Fibroblast of lung (primary cell): ENCODE results near the gene C1orf167. TPM values are rescaled to one million over a fixed set of nuclear protein-coding genes. Genes with fewer than 3 reads are reported as not detected.
A peak's percentile ranks its signal among the peaks of the same experiment; 100 is the strongest.

Source experiments
- DNase-seq, 2 donors: peaks; one replicate each; pipeline versions ENCODE4 v3.0.0 to v3.0.0-alpha.2; 2010; ENCODE audit warnings: low read depth in 2 of 2
- H2AFZ ChIP-seq: 2 replicates; pipeline ENCODE4 v1.5.1; 2012; ENCODE audit warnings: low read length, control low read depth, inconsistent platforms
- H3K27ac ChIP-seq: 2 replicates; pipeline ENCODE4 v1.5.1; 2011; ENCODE audit warnings: low read length, control low read depth; ENCODE audit not compliant: insufficient read depth
- H3K27me3 ChIP-seq: 2 replicates; pipeline ENCODE4 v1.5.1; 2011; ENCODE audit warnings: mild to moderate bottlenecking, low read length; ENCODE audit not compliant: control insufficient read depth, insufficient read depth
- H3K36me3 ChIP-seq: 2 replicates; pipeline ENCODE4 v1.5.1; 2011; ENCODE audit warnings: low read length; ENCODE audit not compliant: control insufficient read depth, insufficient read depth
- H3K4me1 ChIP-seq: 2 replicates; pipeline ENCODE4 v1.5.1; 2011; ENCODE audit warnings: low read length; ENCODE audit not compliant: control insufficient read depth, insufficient read depth; ENCODE audit errors: extremely low read depth
- H3K4me2 ChIP-seq: 2 replicates; pipeline ENCODE4 v1.5.1; 2011; ENCODE audit warnings: low read length, control low read depth; ENCODE audit not compliant: insufficient read depth; ENCODE audit errors: extremely low read depth
- H3K4me3 ChIP-seq, 4 experiments: fragments of 200-600 bp in 1 of 4; sonication (generic) in 1 of 4; replicated peaks in 1 of 4; 2 replicates each; pipeline ENCODE4 v1.5.1; 2011 to 2016; ENCODE audit warnings: low read length in 4 of 4, low read depth in 3 of 4, mild to moderate bottlenecking in 3 of 4, control low read depth in 2 of 4, inconsistent platforms in 1 of 4, mixed read lengths in 1 of 4; ENCODE audit not compliant: insufficient read depth in 1 of 4; ENCODE audit errors: control extremely low read depth in 1 of 4
- H3K79me2 ChIP-seq: 2 replicates; pipeline ENCODE4 v1.5.1; 2012; ENCODE audit warnings: mild to moderate bottlenecking, low read length, inconsistent platforms; ENCODE audit not compliant: control insufficient read depth, insufficient read depth
- H3K9ac ChIP-seq: 2 replicates; pipeline ENCODE4 v1.5.1; 2011; ENCODE audit warnings: mild to moderate bottlenecking, low read length, control low read depth; ENCODE audit not compliant: insufficient read depth
- H3K9me3 ChIP-seq: 2 replicates; pipeline ENCODE4 v1.5.1; 2012; ENCODE audit warnings: low read depth, low read length; ENCODE audit not compliant: control insufficient read depth, insufficient read depth
- H4K20me1 ChIP-seq: 2 replicates; pipeline ENCODE4 v1.5.1; 2011; ENCODE audit warnings: low read length; ENCODE audit not compliant: control insufficient read depth, insufficient read depth; ENCODE audit errors: extremely low read depth
- EZH2 ChIP-seq: IDR thresholded peaks from 2 replicates; pipeline ENCODE4 v1.5.1; 2012; ENCODE audit warnings: low read length, control low read depth, mild to moderate bottlenecking; ENCODE audit errors: missing control alignments
- polyA plus RNA-seq, 2 donors: library from polyadenylated mRNA; depleted of rRNA in 1 of 2; stranded (reverse) in 1 of 2; unstranded in 1 of 2; fragments of >200 nt; gene quantifications; 2 replicates each; pipeline ENCODE4 v1.2.1, GENCODE V29; 2011 to 2012; ENCODE audit warnings: missing spikeins in 1 of 2
- total RNA-seq: library from RNA; depleted of rRNA; stranded (reverse); fragments of >200 nt; gene quantifications from 2 replicates; pipeline ENCODE4 v1.2.1, GENCODE V29; 2014
- TF ChIP-seq, protein P1 (sequence below), 2 donors: IDR thresholded peaks in 1 of 2; conservative IDR thresholded peaks in 1 of 2; 1 replicate in 1 of 2; 2 replicates in 1 of 2; pipeline ENCODE4 v1.5.1; 2011 to 2012; ENCODE audit warnings: low read length in 2 of 2, control low read depth in 1 of 2, inconsistent platforms in 1 of 2, low read depth in 1 of 2, mild to moderate bottlenecking in 1 of 2

C1orf167 gene
- total and polyA plus RNA-seq, 2 donors (not counting 1 experiment from before 2014, with no cell fraction given): 0.39 to 0.99 TPM

- no peak overlapping the region for H3K27ac ChIP-seq
- no peak overlapping the region for H2AFZ ChIP-seq
- DNase-seq: no peak
- no peaks in the 10 kb centered on the region for H3K9me3 ChIP-seq
- H3K79me2 ChIP-seq: no peaks in the 10 kb centered on the region
- no peak overlapping the region for H3K4me3 ChIP-seq
- H3K4me1 ChIP-seq: no peaks in the 10 kb centered on the region
- H4K20me1 ChIP-seq: no peaks in the 10 kb centered on the region
- H3K36me3 ChIP-seq: no peaks in the 10 kb centered on the region
- peaks cover 5% of the 10 kb centered on the region for H3K27me3 ChIP-seq
- TF ChIP-seq, protein P1, sequence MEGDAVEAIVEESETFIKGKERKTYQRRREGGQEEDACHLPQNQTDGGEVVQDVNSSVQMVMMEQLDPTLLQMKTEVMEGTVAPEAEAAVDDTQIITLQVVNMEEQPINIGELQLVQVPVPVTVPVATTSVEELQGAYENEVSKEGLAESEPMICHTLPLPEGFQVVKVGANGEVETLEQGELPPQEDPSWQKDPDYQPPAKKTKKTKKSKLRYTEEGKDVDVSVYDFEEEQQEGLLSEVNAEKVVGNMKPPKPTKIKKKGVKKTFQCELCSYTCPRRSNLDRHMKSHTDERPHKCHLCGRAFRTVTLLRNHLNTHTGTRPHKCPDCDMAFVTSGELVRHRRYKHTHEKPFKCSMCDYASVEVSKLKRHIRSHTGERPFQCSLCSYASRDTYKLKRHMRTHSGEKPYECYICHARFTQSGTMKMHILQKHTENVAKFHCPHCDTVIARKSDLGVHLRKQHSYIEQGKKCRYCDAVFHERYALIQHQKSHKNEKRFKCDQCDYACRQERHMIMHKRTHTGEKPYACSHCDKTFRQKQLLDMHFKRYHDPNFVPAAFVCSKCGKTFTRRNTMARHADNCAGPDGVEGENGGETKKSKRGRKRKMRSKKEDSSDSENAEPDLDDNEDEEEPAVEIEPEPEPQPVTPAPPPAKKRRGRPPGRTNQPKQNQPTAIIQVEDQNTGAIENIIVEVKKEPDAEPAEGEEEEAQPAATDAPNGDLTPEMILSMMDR (conservative IDR thresholded peaks at IDR 0.05 in 1 of 2, IDR thresholded peaks at IDR 0.05 in 1 of 2; ENCODE audit: low read depth in 1 of 2, low read length in 2 of 2): no peak
- no peak for TF ChIP-seq EZH2
- H3K9ac ChIP-seq: no peak overlapping the region
- H3K4me2 ChIP-seq: peak overlapping the region; percentile 75
These were observed 42.0 kb upstream of the C1orf167 start for GRCh38 chr1:11720033-11720376.

DNA sequence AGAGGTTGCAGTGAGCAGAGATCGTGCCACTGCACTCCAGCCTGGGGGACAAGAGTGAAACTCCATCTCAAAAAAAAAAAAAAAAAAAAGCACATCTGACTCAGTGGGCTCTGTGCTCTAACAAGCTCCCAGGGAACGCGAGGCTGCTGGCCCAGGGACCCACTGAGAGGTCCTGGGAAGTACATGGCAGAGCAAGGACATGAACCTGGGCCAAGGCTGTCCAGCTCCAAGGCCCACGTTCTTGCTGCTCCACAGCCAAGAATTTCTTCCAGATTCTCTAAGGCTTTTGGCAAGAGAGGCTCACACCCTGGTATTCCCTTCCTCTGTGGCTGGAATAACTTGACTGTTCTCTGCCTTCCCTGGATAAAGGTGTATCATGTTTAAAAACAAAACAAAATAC lies 41.5 kb upstream of the C1orf167 start:
- Histone ChIP-seq H3K27me3 (peaks cover 5% of the 10 kb centered on the region), H3K27ac (no peak overlapping the region), H3K36me3 (no peaks in the 10 kb centered on the region), H3K9ac (no peak overlapping the region), H2AFZ (no peak overlapping the region), H3K79me2 (no peaks in the 10 kb centered on the region), H3K4me3 (no peak overlapping the region), H3K4me1 (no peaks in the 10 kb centered on the region), H3K9me3 (no peaks in the 10 kb centered on the region), H4K20me1 (no peaks in the 10 kb centered on the region), H3K4me2 (no peak overlapping the region)
- no peak for TF ChIP-seq EZH2
- TF ChIP-seq, protein P1 (conservative IDR thresholded peaks at IDR 0.05 in 1 of 2, IDR thresholded peaks at IDR 0.05 in 1 of 2; ENCODE audit: low read depth in 1 of 2, low read length in 2 of 2): no peak
- no peak for DNase-seq

GRCh38 chr1:11721311-11721710 lies 40.7 kb upstream of the C1orf167 start:
- Histone ChIP-seq H3K9me3 (no peaks in the 10 kb centered on the region), H3K27ac (no peak overlapping the region), H3K79me2 (no peaks in the 10 kb centered on the region), H3K36me3 (no peaks in the 10 kb centered on the region), H4K20me1 (no peaks in the 10 kb centered on the region), H3K9ac (no peak overlapping the region), H3K4me2 (no peak overlapping the region), H2AFZ (no peak overlapping the region), H3K4me1 (no peaks in the 10 kb centered on the region), H3K27me3 (peaks cover 5% of the 10 kb centered on the region), H3K4me3 (no peak overlapping the region)
- no peak for DNase-seq
- TF ChIP-seq EZH2: no peak
- TF ChIP-seq, protein P1 (conservative IDR thresholded peaks at IDR 0.05 in 1 of 2, IDR thresholded peaks at IDR 0.05 in 1 of 2; ENCODE audit: low read depth in 1 of 2, low read length in 2 of 2): no peak
